Mammary epithelial cell (primary cell): ENCODE results near the gene CREG1.

ENCODE experiments used
- CTCF ChIP-seq, 2 donors: IDR thresholded peaks in 1 of 2; conservative IDR thresholded peaks in 1 of 2; 2 replicates each; pipeline ENCODE4 v1.5.1; 2011 to 2012; ENCODE audit warnings: inconsistent platforms in 2 of 2, low read length in 2 of 2, mild to moderate bottlenecking in 2 of 2, control low read depth in 1 of 2, low read depth in 1 of 2; ENCODE audit not compliant: insufficient read depth in 1 of 2; ENCODE audit errors: extremely low read depth in 1 of 2
- EZH2 ChIP-seq: IDR thresholded peaks from 2 replicates; pipeline ENCODE4 v1.6.1; 2012; ENCODE audit warnings: low read length, inconsistent platforms, borderline replicate concordance

- TF ChIP-seq CTCF (conservative IDR thresholded peaks at IDR 0.05 in 1 of 2, IDR thresholded peaks at IDR 0.05 in 1 of 2; ENCODE audit: extremely low read depth in 1 of 2, insufficient read depth in 1 of 2, low read depth in 1 of 2, low read length in 2 of 2) (no peak), EZH2 (no peak)
Measured at GRCh38 chr1:167592475-167592874, 38.9 kb upstream of the CREG1 start.
